Mucosa of stomach (tissue), 1 donor: ENCODE results near the gene RUSC1.

Experiments
- H3K27me3 ChIP-seq: one replicate; pipeline ENCODE4 v1.7.0; 2013; ENCODE audit warnings: mild to moderate bottlenecking, low read length; ENCODE audit not compliant: control insufficient read depth, insufficient read depth
- H3K36me3 ChIP-seq: one replicate; pipeline ENCODE4 v1.7.0; 2013; ENCODE audit warnings: low read length; ENCODE audit not compliant: control insufficient read depth, insufficient read depth
- H3K4me1 ChIP-seq: one replicate; pipeline ENCODE4 v1.7.0; 2013; ENCODE audit warnings: mild to moderate bottlenecking, low read length; ENCODE audit not compliant: control insufficient read depth, insufficient read depth
- H3K4me3 ChIP-seq: one replicate; pipeline ENCODE4 v1.7.0; 2013; ENCODE audit warnings: low read length
- H3K9ac ChIP-seq: one replicate; pipeline ENCODE4 v1.7.0; 2013; ENCODE audit warnings: mild to moderate bottlenecking, low read length, moderate library complexity
- H3K9me3 ChIP-seq: one replicate; pipeline ENCODE4 v1.7.0; 2013; ENCODE audit warnings: mild to moderate bottlenecking, low read length, moderate library complexity; ENCODE audit not compliant: control insufficient read depth
- donor health status: Pancreatic carcinoma.

The RUSC1 gene

GRCh38 chr1:155300024-155300423 lies 20.7 kb upstream of the RUSC1 start:
- no peak overlapping the region for H3K4me3 ChIP-seq
- no peaks in the 10 kb centered on the region for H3K4me1 ChIP-seq
- H3K9me3 ChIP-seq: no peaks in the 10 kb centered on the region
- H3K36me3 ChIP-seq: no peaks in the 10 kb centered on the region
- H3K9ac ChIP-seq: no peak overlapping the region
- H3K27me3 ChIP-seq: peaks cover 24% of the 10 kb centered on the region

GRCh38 chr1:155300553-155301329 lies 20.0 kb upstream of the RUSC1 start:
- Histone ChIP-seq H3K4me3 (no peak overlapping the region), H3K27me3 (peaks cover 17% of the 10 kb centered on the region), H3K4me1 (no peaks in the 10 kb centered on the region), H3K9me3 (no peaks in the 10 kb centered on the region), H3K9ac (no peak overlapping the region), H3K36me3 (no peaks in the 10 kb centered on the region)

- no peak within 1 kb of the TSS for H3K4me3 ChIP-seq
- H3K27me3 ChIP-seq: peaks cover 10% of the 10 kb centered on the region
- H3K9me3 ChIP-seq: no peaks in the 10 kb centered on the region
- no peak within 1 kb of the TSS for H3K9ac ChIP-seq
- H3K36me3 ChIP-seq: no peaks in the 10 kb centered on the region
- no peaks in the 10 kb centered on the region for H3K4me1 ChIP-seq
Observed at GRCh38 chr1:155301342-155301841, 19.3 kb upstream of the RUSC1 start, which contains the start of gene PKLR. Gene PKLR, minus strand, starts transcription at chr1:155301438. Its CDS starts 43 bp downstream, at chr1:155301395.

- Histone ChIP-seq H3K36me3 (no peaks in the 10 kb centered on the region), H3K9me3 (no peaks in the 10 kb centered on the region), H3K27me3 (no peaks in the 10 kb centered on the region), H3K4me3 (no peak overlapping the region), H3K4me1 (peaks cover 12% of the 10 kb centered on the region), H3K9ac (no peak overlapping the region)
Observed at GRCh38 chr1:155304558-155305063, 16.1 kb upstream of the RUSC1 start.

- Histone ChIP-seq H3K9ac (no peak overlapping the region), H3K36me3 (no peaks in the 10 kb centered on the region), H3K4me1 (peaks cover 24% of the 10 kb centered on the region), H3K4me3 (no peak overlapping the region), H3K27me3 (no peaks in the 10 kb centered on the region), H3K9me3 (no peaks in the 10 kb centered on the region)
Observed at GRCh38 chr1:155305881-155306391, 14.8 kb upstream of the RUSC1 start.

- H3K9me3 ChIP-seq: no peaks in the 10 kb centered on the region
- no peak overlapping the region for H3K4me3 ChIP-seq
- H3K36me3 ChIP-seq: no peaks in the 10 kb centered on the region
- H3K9ac ChIP-seq: no peak overlapping the region
- H3K4me1 ChIP-seq: peaks cover 28% of the 10 kb centered on the region
- H3K27me3 ChIP-seq: no peaks in the 10 kb centered on the region
Observed at GRCh38 chr1:155307247-155307740, 13.4 kb upstream of the RUSC1 start.

GRCh38 chr1:155308493-155309422 lies 11.9 kb upstream of the RUSC1 start, which contains the start of gene FDPS:
Gene FDPS, plus strand, starts transcription at chr1:155308866. Its CDS starts 924 bp downstream, at chr1:155309790.
- Histone ChIP-seq H3K36me3 (no peaks in the 10 kb centered on the region), H3K9ac (peak within 1 kb of the TSS; percentile 91), H3K27me3 (no peaks in the 10 kb centered on the region), H3K4me1 (peaks cover 28% of the 10 kb centered on the region), H3K9me3 (no peaks in the 10 kb centered on the region), H3K4me3 (peak within 1 kb of the TSS; percentile 96)

GRCh38 chr1:155309423-155310021 lies 11.2 kb upstream of the RUSC1 start:
- Histone ChIP-seq H3K27me3 (no peaks in the 10 kb centered on the region), H3K36me3 (no peaks in the 10 kb centered on the region), H3K9me3 (no peaks in the 10 kb centered on the region), H3K4me3 (peak overlapping the region; percentile 96), H3K4me1 (peaks cover 28% of the 10 kb centered on the region), H3K9ac (peak overlapping the region; percentile 91)

- Histone ChIP-seq H3K36me3 (peaks cover 5% of the 10 kb centered on the region), H3K9ac (no peak overlapping the region), H3K9me3 (no peaks in the 10 kb centered on the region), H3K4me1 (peaks cover 20% of the 10 kb centered on the region), H3K4me3 (no peak overlapping the region), H3K27me3 (no peaks in the 10 kb centered on the region)
Observed at GRCh38 chr1:155313261-155313660, 7.4 kb upstream of the RUSC1 start.

- H3K27me3 ChIP-seq: no peaks in the 10 kb centered on the region
- peaks cover 18% of the 10 kb centered on the region for H3K4me1 ChIP-seq
- H3K9me3 ChIP-seq: no peaks in the 10 kb centered on the region
- H3K4me3 ChIP-seq: no peak overlapping the region
- H3K9ac ChIP-seq: no peak overlapping the region
- peaks cover 6% of the 10 kb centered on the region for H3K36me3 ChIP-seq
Observed at GRCh38 chr1:155316922-155317321, 3.8 kb upstream of the RUSC1 start.

GRCh38 chr1:155318082-155318481 lies 2.6 kb upstream of the RUSC1 start:
- no peaks in the 10 kb centered on the region for H3K9me3 ChIP-seq
- H3K27me3 ChIP-seq: no peaks in the 10 kb centered on the region
- no peak overlapping the region for H3K9ac ChIP-seq
- peaks cover 6% of the 10 kb centered on the region for H3K36me3 ChIP-seq
- H3K4me1 ChIP-seq: peaks cover 21% of the 10 kb centered on the region
- no peak overlapping the region for H3K4me3 ChIP-seq
